Neural cell (in vitro differentiated cells): Measurements from ENCODE around the gene RETN. TPM values are rescaled to one million over a fixed set of nuclear protein-coding genes. Genes with fewer than 3 reads are reported as not detected.

Source experiments
- H2AFZ ChIP-seq: fragments of 200-600, 300-800 bp; sonication (generic), shearing (Covaris generic); 2 replicates; pipeline ENCODE4 v1.6.0; 2014; ENCODE audit warnings: low read depth, mild to moderate bottlenecking, antibody characterized with exemption, low read length, moderate library complexity
- H3F3A ChIP-seq: fragments of 200-600 bp; shearing (Covaris generic); 2 replicates; pipeline ENCODE4 v1.6.1; 2016; ENCODE audit warnings: mild to moderate bottlenecking, moderate library complexity, mixed read lengths, antibody characterized with exemption, low read length; ENCODE audit not compliant: insufficient read depth, poor library complexity, severe bottlenecking
- H3K27ac ChIP-seq: fragments of 200-600, 300-800 bp; sonication (generic), shearing (Covaris generic); 2 replicates; pipeline ENCODE4 v1.5.1; 2014; ENCODE audit warnings: mild to moderate bottlenecking, low read length, moderate library complexity
- H3K27me3 ChIP-seq: fragments of 300-800, 200-600 bp; sonication (generic), shearing (Covaris generic); 2 replicates; pipeline ENCODE4 v1.6.0; 2014; ENCODE audit warnings: mild to moderate bottlenecking, low read depth, low read length, moderate library complexity; ENCODE audit not compliant: insufficient read depth
- H3K36me3 ChIP-seq: fragments of 300-800, 200-600 bp; sonication (generic), shearing (Covaris generic); 2 replicates; pipeline ENCODE4 v1.5.1; 2014; ENCODE audit warnings: mild to moderate bottlenecking, antibody characterized with exemption, low read length, moderate library complexity; ENCODE audit not compliant: insufficient read depth
- H3K4me2 ChIP-seq: fragments of 300-800, 200-600 bp; sonication (generic), shearing (Covaris generic); 2 replicates; pipeline ENCODE4 v1.6.0; 2014; ENCODE audit warnings: mild to moderate bottlenecking, low read length
- H3K4me3 ChIP-seq: fragments of 300-800, 200-600 bp; sonication (generic), shearing (Covaris generic); 2 replicates; pipeline ENCODE4 v1.5.1; 2014; ENCODE audit warnings: mild to moderate bottlenecking, low read length, moderate library complexity
- H3K79me2 ChIP-seq: fragments of 200-600 bp; shearing (Covaris generic); replicated peaks from 2 replicates; pipeline ENCODE4 v1.6.0; 2014; ENCODE audit warnings: mild to moderate bottlenecking, low read length, moderate library complexity; ENCODE audit not compliant: insufficient read depth
- H3K9ac ChIP-seq: fragments of 300-800, 200-600 bp; sonication (generic), shearing (Covaris generic); 2 replicates; pipeline ENCODE4 v1.6.1; 2016; ENCODE audit warnings: mild to moderate bottlenecking, low read length, mixed read lengths
- H3K9me2 ChIP-seq: fragments of 200-600 bp; shearing (Covaris generic); 2 replicates; pipeline ENCODE4 v1.6.1; 2016; ENCODE audit warnings: mild to moderate bottlenecking, low read length, mixed read lengths; ENCODE audit not compliant: insufficient read depth
- H3K9me3 ChIP-seq: fragments of 200-600, 300-800 bp; sonication (generic), shearing (Covaris generic); 2 replicates; pipeline ENCODE4 v1.6.1; 2016; ENCODE audit warnings: mild to moderate bottlenecking, mixed run types, low read length, moderate library complexity, mixed read lengths
- H4K20me1 ChIP-seq: fragments of 200-600 bp; shearing (Covaris generic); 2 replicates; pipeline ENCODE4 v1.6.1; 2016; ENCODE audit warnings: mild to moderate bottlenecking, mixed run types; ENCODE audit not compliant: insufficient read depth
- EP300 ChIP-seq: fragments of 450-650 bp; conservative IDR thresholded peaks from 2 replicates; pipeline ENCODE4 v1.6.1; 2014; ENCODE audit warnings: antibody characterized with exemption, mild to moderate bottlenecking, moderate library complexity; ENCODE audit not compliant: poor library complexity, severe bottlenecking
- EZH2 ChIP-seq: fragments of 200-600, 300-800 bp; shearing (Covaris generic), sonication (generic); IDR thresholded peaks from 2 replicates; pipeline ENCODE4 v1.6.1; 2014; ENCODE audit warnings: antibody characterized with exemption, low read length, borderline replicate concordance, mild to moderate bottlenecking; ENCODE audit not compliant: insufficient read depth, poor library complexity, severe bottlenecking
- MXI1 ChIP-seq: fragments of 450-650 bp; conservative IDR thresholded peaks from 2 replicates; pipeline ENCODE4 v1.6.1; 2014; ENCODE audit warnings: antibody characterized with exemption, mild to moderate bottlenecking; ENCODE audit not compliant: poor library complexity, severe bottlenecking
- POLR2AphosphoS5 ChIP-seq: IDR thresholded peaks from 2 replicates; pipeline ENCODE4 v1.6.1; 2012
- RAD21 ChIP-seq: fragments of 450-650 bp; conservative IDR thresholded peaks from 2 replicates; pipeline ENCODE4 v1.6.1; 2014; ENCODE audit warnings: antibody characterized with exemption, mild to moderate bottlenecking, moderate library complexity
- SMC3 ChIP-seq: fragments of 450-650 bp; conservative IDR thresholded peaks from 2 replicates; pipeline ENCODE4 v1.6.1; 2014; ENCODE audit warnings: antibody characterized with exemption, mild to moderate bottlenecking, moderate library complexity; ENCODE audit not compliant: poor library complexity
- TAF1 ChIP-seq: IDR thresholded peaks from 2 replicates; pipeline ENCODE4 v1.6.1; 2012; ENCODE audit warnings: low read depth
- polyA plus RNA-seq: library from polyadenylated mRNA; depleted of rRNA; stranded (reverse); fragments of >200 nt; gene quantifications from 2 replicates; pipeline ENCODE4 v1.2.3, GENCODE V29; 2014
- TF ChIP-seq, protein P1 (sequence below): fragments of 450-650 bp; IDR thresholded peaks from 2 replicates; pipeline ENCODE4 v1.5.1; 2014; ENCODE audit warnings: antibody characterized with exemption, mild to moderate bottlenecking, moderate library complexity; ENCODE audit not compliant: poor library complexity, severe bottlenecking
- TF ChIP-seq, protein P2 (sequence below): IDR thresholded peaks from 2 replicates; pipeline ENCODE4 v1.6.1; 2012; ENCODE audit warnings: borderline replicate concordance

Gene RETN
- polyA plus RNA-seq, 1 donor from 2014 or later = not detected

DNA sequence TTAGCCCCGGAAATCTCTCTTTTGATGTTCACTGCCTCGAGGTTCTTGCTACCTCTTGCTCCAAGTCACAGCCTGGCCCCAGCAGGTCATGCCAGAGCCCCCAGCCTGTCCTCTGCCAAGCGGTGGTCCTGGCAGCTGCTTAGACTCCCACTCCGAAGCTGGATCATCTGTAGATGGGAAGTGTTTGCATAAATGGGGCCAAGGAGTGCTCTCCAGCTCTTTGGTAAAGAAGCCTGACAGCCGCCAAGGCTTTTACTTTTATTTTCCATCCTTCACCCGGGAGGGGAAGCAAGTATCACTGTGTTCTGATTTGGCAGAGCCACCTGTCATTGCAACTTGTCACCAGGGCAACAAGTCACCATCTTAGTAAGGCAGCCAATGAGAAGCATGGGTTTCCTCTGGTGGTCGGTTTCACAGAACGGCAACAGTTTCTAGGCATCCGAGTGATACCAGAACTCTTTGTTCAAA, 10.6 kb upstream of the RETN start:
- no peak overlapping the region for H3K4me2 ChIP-seq
- H4K20me1 ChIP-seq = no peaks in the 10 kb centered on the region
- no peaks in the 10 kb centered on the region for H3F3A ChIP-seq
- no peaks in the 10 kb centered on the region for H3K27me3 ChIP-seq
- H3K36me3 ChIP-seq = no peaks in the 10 kb centered on the region
- no peak overlapping the region for H3K4me3 ChIP-seq
- no peaks in the 10 kb centered on the region for H3K79me2 ChIP-seq
- H3K9ac ChIP-seq = no peak overlapping the region
- peak overlapping the region; percentile 64 for H3K27ac ChIP-seq
- H3K9me3 ChIP-seq = no peaks in the 10 kb centered on the region
- no peaks in the 10 kb centered on the region for H3K9me2 ChIP-seq
- no peak overlapping the region for H2AFZ ChIP-seq
- TF ChIP-seq POLR2AphosphoS5 (peak; percentile 12), EP300 (peak; percentile 16)
- TF ChIP-seq, protein P1, sequence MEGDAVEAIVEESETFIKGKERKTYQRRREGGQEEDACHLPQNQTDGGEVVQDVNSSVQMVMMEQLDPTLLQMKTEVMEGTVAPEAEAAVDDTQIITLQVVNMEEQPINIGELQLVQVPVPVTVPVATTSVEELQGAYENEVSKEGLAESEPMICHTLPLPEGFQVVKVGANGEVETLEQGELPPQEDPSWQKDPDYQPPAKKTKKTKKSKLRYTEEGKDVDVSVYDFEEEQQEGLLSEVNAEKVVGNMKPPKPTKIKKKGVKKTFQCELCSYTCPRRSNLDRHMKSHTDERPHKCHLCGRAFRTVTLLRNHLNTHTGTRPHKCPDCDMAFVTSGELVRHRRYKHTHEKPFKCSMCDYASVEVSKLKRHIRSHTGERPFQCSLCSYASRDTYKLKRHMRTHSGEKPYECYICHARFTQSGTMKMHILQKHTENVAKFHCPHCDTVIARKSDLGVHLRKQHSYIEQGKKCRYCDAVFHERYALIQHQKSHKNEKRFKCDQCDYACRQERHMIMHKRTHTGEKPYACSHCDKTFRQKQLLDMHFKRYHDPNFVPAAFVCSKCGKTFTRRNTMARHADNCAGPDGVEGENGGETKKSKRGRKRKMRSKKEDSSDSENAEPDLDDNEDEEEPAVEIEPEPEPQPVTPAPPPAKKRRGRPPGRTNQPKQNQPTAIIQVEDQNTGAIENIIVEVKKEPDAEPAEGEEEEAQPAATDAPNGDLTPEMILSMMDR = no peak

DNA sequence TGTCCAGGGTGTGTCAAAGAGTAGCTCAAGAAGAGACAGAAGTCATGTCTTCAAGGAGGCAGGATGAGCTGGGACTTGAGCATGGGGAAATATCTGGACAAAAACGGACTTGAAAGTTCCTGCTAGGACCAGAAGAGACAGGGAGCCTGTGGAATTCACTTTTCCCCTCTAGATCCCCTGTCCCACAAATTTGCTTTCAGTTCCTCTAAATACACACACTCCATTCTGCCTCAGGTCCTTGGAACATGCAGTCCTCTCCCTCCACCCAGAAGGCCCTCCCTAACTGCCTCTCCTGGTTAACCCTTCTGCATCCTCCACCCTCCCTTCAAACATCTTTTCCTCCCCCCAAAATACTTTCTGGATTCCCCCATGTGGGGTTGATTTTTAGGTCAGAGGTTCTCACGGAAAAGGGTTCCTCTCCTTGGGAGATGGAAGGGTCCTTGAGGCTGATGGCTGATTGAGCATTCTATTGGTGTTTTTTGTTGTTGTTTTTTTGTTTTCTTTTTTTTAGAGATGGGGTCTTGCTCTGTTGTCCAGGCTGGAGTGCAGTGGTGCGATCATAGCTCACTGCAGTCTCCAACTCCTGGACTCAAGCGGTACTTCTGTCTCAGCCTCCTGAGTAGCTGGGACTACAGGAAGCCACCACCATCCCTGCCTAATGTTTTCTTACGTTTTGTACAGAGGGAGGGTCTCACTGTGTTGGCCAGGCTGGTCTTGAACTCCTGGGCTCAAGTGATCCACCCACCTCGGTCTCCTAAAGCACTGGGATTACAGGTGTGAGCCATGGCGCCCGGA, 6.9 kb upstream of the RETN start:
- H3K4me3 ChIP-seq = no peak overlapping the region
- H3K27me3 ChIP-seq = no peaks in the 10 kb centered on the region
- TF ChIP-seq TAF1 (no peak), MXI1 (no peak), SMC3 (no peak)
- TF ChIP-seq, protein P2, sequence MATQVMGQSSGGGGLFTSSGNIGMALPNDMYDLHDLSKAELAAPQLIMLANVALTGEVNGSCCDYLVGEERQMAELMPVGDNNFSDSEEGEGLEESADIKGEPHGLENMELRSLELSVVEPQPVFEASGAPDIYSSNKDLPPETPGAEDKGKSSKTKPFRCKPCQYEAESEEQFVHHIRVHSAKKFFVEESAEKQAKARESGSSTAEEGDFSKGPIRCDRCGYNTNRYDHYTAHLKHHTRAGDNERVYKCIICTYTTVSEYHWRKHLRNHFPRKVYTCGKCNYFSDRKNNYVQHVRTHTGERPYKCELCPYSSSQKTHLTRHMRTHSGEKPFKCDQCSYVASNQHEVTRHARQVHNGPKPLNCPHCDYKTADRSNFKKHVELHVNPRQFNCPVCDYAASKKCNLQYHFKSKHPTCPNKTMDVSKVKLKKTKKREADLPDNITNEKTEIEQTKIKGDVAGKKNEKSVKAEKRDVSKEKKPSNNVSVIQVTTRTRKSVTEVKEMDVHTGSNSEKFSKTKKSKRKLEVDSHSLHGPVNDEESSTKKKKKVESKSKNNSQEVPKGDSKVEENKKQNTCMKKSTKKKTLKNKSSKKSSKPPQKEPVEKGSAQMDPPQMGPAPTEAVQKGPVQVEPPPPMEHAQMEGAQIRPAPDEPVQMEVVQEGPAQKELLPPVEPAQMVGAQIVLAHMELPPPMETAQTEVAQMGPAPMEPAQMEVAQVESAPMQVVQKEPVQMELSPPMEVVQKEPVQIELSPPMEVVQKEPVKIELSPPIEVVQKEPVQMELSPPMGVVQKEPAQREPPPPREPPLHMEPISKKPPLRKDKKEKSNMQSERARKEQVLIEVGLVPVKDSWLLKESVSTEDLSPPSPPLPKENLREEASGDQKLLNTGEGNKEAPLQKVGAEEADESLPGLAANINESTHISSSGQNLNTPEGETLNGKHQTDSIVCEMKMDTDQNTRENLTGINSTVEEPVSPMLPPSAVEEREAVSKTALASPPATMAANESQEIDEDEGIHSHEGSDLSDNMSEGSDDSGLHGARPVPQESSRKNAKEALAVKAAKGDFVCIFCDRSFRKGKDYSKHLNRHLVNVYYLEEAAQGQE = no peak
- no peaks in the 10 kb centered on the region for H3K36me3 ChIP-seq
- H3K79me2 ChIP-seq = no peaks in the 10 kb centered on the region
- H2AFZ ChIP-seq = no peak overlapping the region
- H3F3A ChIP-seq = no peaks in the 10 kb centered on the region
- no peaks in the 10 kb centered on the region for H3K9me2 ChIP-seq
- no peaks in the 10 kb centered on the region for H3K9me3 ChIP-seq
- no peak overlapping the region for H3K27ac ChIP-seq
- H3K9ac ChIP-seq = no peak overlapping the region
- H4K20me1 ChIP-seq = no peaks in the 10 kb centered on the region
- H3K4me2 ChIP-seq = no peak overlapping the region

GRCh38 chr19:7662657-7663056, 6.2 kb upstream of the RETN start:
- Histone ChIP-seq H3K4me3 (no peak overlapping the region), H3K27ac (no peak overlapping the region), H3K4me2 (no peak overlapping the region), H3K27me3 (no peaks in the 10 kb centered on the region), H3K9me3 (no peaks in the 10 kb centered on the region), H3F3A (no peaks in the 10 kb centered on the region), H2AFZ (no peak overlapping the region), H3K36me3 (no peaks in the 10 kb centered on the region), H3K79me2 (no peaks in the 10 kb centered on the region), H3K9ac (no peak overlapping the region), H4K20me1 (no peaks in the 10 kb centered on the region), H3K9me2 (no peaks in the 10 kb centered on the region)
- TF ChIP-seq TAF1 (no peak), RAD21 (no peak), MXI1 (no peak), EZH2 (no peak), POLR2AphosphoS5 (no peak), EP300 (no peak)
- TF ChIP-seq, protein P2 = no peak
- TF ChIP-seq, protein P1 = no peak
